Karpas-422 (cell line): ENCODE results near the gene LIPC. TPM values are rescaled to one million over a fixed set of nuclear protein-coding genes. Genes with fewer than 3 reads are reported as not detected.

Experiments used
- DNase-seq: peaks from one replicate; pipeline ENCODE4 v3.0.0-alpha.2; 2015
- H2AFZ ChIP-seq: fragments of 200-600 bp; sonication (generic); 2 replicates; pipeline ENCODE4 v1.6.1; 2014; ENCODE audit warnings: antibody characterized with exemption, low read length, mixed read lengths
- H3K27ac ChIP-seq: fragments of 200-600 bp; sonication (generic); 2 replicates; pipeline ENCODE4 v1.5.1; 2014; ENCODE audit warnings: mild to moderate bottlenecking, low read length, moderate library complexity
- H3K27me3 ChIP-seq: fragments of 200-600 bp; sonication (generic); 2 replicates; pipeline ENCODE4 v1.6.1; 2014; ENCODE audit warnings: low read length, mixed read lengths
- H3K36me3 ChIP-seq: fragments of 200-600 bp; sonication (generic); 2 replicates; pipeline ENCODE4 v1.6.1; 2014; ENCODE audit warnings: low read length, mixed read lengths; ENCODE audit not compliant: insufficient read depth
- H3K4me1 ChIP-seq: fragments of 200-600 bp; sonication (generic); 2 replicates; pipeline ENCODE4 v1.6.1; 2014; ENCODE audit warnings: mild to moderate bottlenecking, low read length, mixed read lengths
- H3K4me2 ChIP-seq: fragments of 200-600 bp; sonication (generic); 2 replicates; pipeline ENCODE4 v1.6.1; 2014; ENCODE audit warnings: low read length, low read depth, mild to moderate bottlenecking; ENCODE audit not compliant: poor library complexity, severe bottlenecking
- H3K4me3 ChIP-seq: fragments of 200-600 bp; sonication (generic); 2 replicates; pipeline ENCODE4 v1.5.1; 2014; ENCODE audit warnings: mild to moderate bottlenecking, antibody characterized with exemption, low read length, mixed read lengths
- H3K79me2 ChIP-seq: fragments of 200-600 bp; sonication (generic); 2 replicates; pipeline ENCODE4 v1.6.1; 2014; ENCODE audit warnings: mild to moderate bottlenecking, low read length, mixed read lengths
- H3K9ac ChIP-seq: fragments of 200-600 bp; sonication (generic); 2 replicates; pipeline ENCODE4 v1.6.0; 2014; ENCODE audit warnings: low read length
- H3K9me2 ChIP-seq: fragments of 200-600 bp; sonication (generic), shearing (Covaris generic); replicated peaks from 2 replicates; pipeline ENCODE4 v1.6.0; 2014; ENCODE audit warnings: mild to moderate bottlenecking, low read length, moderate library complexity; ENCODE audit not compliant: insufficient read depth
- H3K9me3 ChIP-seq: fragments of 300-700, 200-600 bp; sonication (generic); 2 replicates; pipeline ENCODE4 v1.6.1; 2014; ENCODE audit warnings: low read length, mixed read lengths
- H4K20me1 ChIP-seq: fragments of 200-600 bp; sonication (generic); 2 replicates; pipeline ENCODE4 v1.6.1; 2014; ENCODE audit warnings: mild to moderate bottlenecking, antibody characterized with exemption, low read length, low read depth; ENCODE audit not compliant: insufficient read depth
- total RNA-seq: library from RNA; depleted of rRNA; stranded (reverse); fragments of >200 nt; shearing (Covaris generic); gene quantifications from 2 replicates; pipeline ENCODE4 v1.2.3, GENCODE V29; 2014; ENCODE audit warnings: low replicate concordance

LIPC gene
- total RNA-seq, 1 experiment from 2014 or later: not detected

- Histone ChIP-seq H3K4me2 (no peak overlapping the region), H3K4me1 (no peaks in the 10 kb centered on the region), H3K79me2 (no peaks in the 10 kb centered on the region), H3K4me3 (no peak overlapping the region), H2AFZ (no peak overlapping the region), H3K36me3 (no peaks in the 10 kb centered on the region), H4K20me1 (no peaks in the 10 kb centered on the region), H3K9me3 (no peaks in the 10 kb centered on the region), H3K27me3 (no peaks in the 10 kb centered on the region), H3K27ac (no peak overlapping the region), H3K9ac (no peak overlapping the region), H3K9me2 (no peaks in the 10 kb centered on the region)
- no peak for DNase-seq
These were observed 73.8 kb downstream of the LIPC start for GRCh38 chr15:58505581-58505980.

GRCh38 chr15:58506064-58506490 is 74.3 kb downstream of the LIPC start:
- Histone ChIP-seq H3K9me2 (no peaks in the 10 kb centered on the region), H3K4me1 (no peaks in the 10 kb centered on the region), H3K27me3 (no peaks in the 10 kb centered on the region), H3K27ac (no peak overlapping the region), H2AFZ (no peak overlapping the region), H3K9me3 (no peaks in the 10 kb centered on the region), H3K36me3 (no peaks in the 10 kb centered on the region), H3K9ac (no peak overlapping the region), H3K4me2 (no peak overlapping the region), H3K79me2 (no peaks in the 10 kb centered on the region), H4K20me1 (no peaks in the 10 kb centered on the region), H3K4me3 (no peak overlapping the region)
- no peak for DNase-seq

GRCh38 chr15:58506783-58507668 is 75.2 kb downstream of the LIPC start:
- no peak overlapping the region for H3K27ac ChIP-seq
- no peaks in the 10 kb centered on the region for H3K9me2 ChIP-seq
- H3K9ac ChIP-seq: no peak overlapping the region
- no peak for DNase-seq
- H4K20me1 ChIP-seq: no peaks in the 10 kb centered on the region
- H3K36me3 ChIP-seq: no peaks in the 10 kb centered on the region
- H2AFZ ChIP-seq: no peak overlapping the region
- no peaks in the 10 kb centered on the region for H3K4me1 ChIP-seq
- H3K4me2 ChIP-seq: no peak overlapping the region
- no peaks in the 10 kb centered on the region for H3K79me2 ChIP-seq
- no peaks in the 10 kb centered on the region for H3K9me3 ChIP-seq
- H3K4me3 ChIP-seq: no peak overlapping the region
- no peaks in the 10 kb centered on the region for H3K27me3 ChIP-seq

DNA sequence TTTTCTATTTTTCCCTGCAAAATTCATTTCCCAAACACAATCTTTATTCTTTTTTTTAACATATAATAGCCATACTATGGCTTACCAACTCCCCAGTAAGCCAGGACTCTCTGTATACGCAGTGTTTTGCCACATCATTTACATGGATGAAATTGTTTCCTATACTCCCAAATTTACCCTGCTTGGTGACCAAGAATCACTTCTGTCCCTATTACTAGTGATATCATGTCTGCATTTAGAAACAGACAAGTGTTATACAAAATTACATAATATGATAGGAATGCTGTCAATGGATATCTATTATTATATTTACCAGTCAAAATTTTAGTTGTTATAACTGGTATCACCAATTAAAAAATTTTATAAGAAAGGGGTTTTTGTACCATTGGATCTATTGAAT is 77.8 kb downstream of the LIPC start:
- no peak overlapping the region for H2AFZ ChIP-seq
- no peak overlapping the region for H3K9ac ChIP-seq
- no peaks in the 10 kb centered on the region for H3K9me2 ChIP-seq
- no peak overlapping the region for H3K27ac ChIP-seq
- H3K27me3 ChIP-seq: no peaks in the 10 kb centered on the region
- no peaks in the 10 kb centered on the region for H3K9me3 ChIP-seq
- no peak for DNase-seq
- no peak overlapping the region for H3K4me2 ChIP-seq
- H3K36me3 ChIP-seq: no peaks in the 10 kb centered on the region
- no peaks in the 10 kb centered on the region for H4K20me1 ChIP-seq
- H3K4me1 ChIP-seq: no peaks in the 10 kb centered on the region
- H3K4me3 ChIP-seq: no peak overlapping the region
- H3K79me2 ChIP-seq: no peaks in the 10 kb centered on the region

DNA sequence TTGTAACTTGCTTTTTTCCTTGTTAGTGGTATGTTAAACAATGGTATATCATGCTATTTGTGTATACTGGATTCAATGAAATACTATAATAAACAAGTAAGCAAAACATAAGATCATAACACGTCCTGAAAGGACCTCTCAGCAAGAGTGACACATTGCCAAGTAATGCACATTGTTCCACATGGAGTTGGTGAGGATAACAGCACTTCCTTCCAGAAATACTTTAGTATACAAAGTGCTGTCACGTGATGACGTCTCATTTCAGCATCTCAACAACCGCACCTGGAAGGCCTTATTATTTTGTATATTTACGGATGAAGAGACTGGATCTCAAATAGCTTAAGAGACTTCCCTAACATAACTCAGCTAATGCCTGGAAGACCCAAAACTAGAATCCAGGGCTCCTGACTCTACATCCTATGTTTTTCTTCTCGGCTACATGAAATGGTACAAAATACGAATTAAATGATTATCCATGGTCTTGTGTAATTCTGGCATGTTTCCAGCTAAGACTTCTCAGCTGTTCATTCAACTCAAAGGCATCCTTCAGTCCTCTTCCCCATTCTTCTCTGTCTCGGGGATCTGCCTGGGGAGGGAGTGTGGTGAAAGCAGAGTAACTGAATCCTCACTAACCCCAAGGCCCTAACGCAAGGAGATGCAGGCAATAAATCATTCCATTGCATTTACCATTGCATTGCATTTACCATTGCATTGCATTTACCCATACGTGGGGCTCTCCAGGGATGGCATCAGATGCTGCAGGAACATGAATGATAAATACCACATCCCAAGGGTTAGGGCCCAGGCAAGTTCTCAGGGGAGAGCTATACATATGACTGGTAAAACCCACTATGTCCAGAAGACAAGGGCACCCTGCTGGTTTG is 79.2 kb downstream of the LIPC start:
- no peak overlapping the region for H3K27ac ChIP-seq
- no peaks in the 10 kb centered on the region for H3K27me3 ChIP-seq
- H3K4me3 ChIP-seq: no peak overlapping the region
- no peaks in the 10 kb centered on the region for H3K9me2 ChIP-seq
- H2AFZ ChIP-seq: no peak overlapping the region
- no peaks in the 10 kb centered on the region for H4K20me1 ChIP-seq
- DNase-seq: no peak
- no peaks in the 10 kb centered on the region for H3K4me1 ChIP-seq
- H3K9ac ChIP-seq: no peak overlapping the region
- H3K36me3 ChIP-seq: no peaks in the 10 kb centered on the region
- H3K79me2 ChIP-seq: no peaks in the 10 kb centered on the region
- no peaks in the 10 kb centered on the region for H3K9me3 ChIP-seq
- H3K4me2 ChIP-seq: no peak overlapping the region

GRCh38 chr15:58511599-58511987 is 79.8 kb downstream of the LIPC start:
- H3K9me2 ChIP-seq: no peaks in the 10 kb centered on the region
- H2AFZ ChIP-seq: no peak overlapping the region
- no peak overlapping the region for H3K9ac ChIP-seq
- H3K27ac ChIP-seq: no peak overlapping the region
- H3K4me3 ChIP-seq: no peak overlapping the region
- no peak for DNase-seq
- H3K27me3 ChIP-seq: no peaks in the 10 kb centered on the region
- H4K20me1 ChIP-seq: no peaks in the 10 kb centered on the region
- no peaks in the 10 kb centered on the region for H3K36me3 ChIP-seq
- no peaks in the 10 kb centered on the region for H3K79me2 ChIP-seq
- H3K4me2 ChIP-seq: no peak overlapping the region
- no peaks in the 10 kb centered on the region for H3K9me3 ChIP-seq
- no peaks in the 10 kb centered on the region for H3K4me1 ChIP-seq

DNA sequence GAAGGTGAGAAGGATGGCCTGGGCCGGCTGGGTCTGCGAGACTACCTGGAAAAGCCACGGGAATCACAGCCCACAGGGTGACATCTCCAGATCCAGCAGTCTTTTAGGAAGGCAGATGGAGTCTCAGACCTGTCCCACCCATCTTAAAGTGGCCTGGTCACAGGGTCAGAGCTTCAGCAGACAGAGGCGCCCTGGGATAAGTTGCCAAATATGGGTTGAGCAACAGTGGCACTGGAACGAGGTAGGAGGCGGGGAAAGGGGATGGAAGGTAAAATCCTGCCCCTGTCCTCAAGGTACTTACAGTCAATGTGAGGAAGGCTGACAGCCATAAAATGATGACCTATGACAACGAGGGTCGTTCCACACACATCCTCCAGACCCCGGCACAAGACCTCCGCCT is 80.7 kb downstream of the LIPC start:
- H4K20me1 ChIP-seq: no peaks in the 10 kb centered on the region
- no peak overlapping the region for H3K4me3 ChIP-seq
- no peaks in the 10 kb centered on the region for H3K4me1 ChIP-seq
- no peaks in the 10 kb centered on the region for H3K27me3 ChIP-seq
- no peaks in the 10 kb centered on the region for H3K36me3 ChIP-seq
- no peak overlapping the region for H3K27ac ChIP-seq
- H3K4me2 ChIP-seq: no peak overlapping the region
- no peak for DNase-seq
- no peaks in the 10 kb centered on the region for H3K79me2 ChIP-seq
- H3K9me2 ChIP-seq: no peaks in the 10 kb centered on the region
- H3K9ac ChIP-seq: no peak overlapping the region
- no peak overlapping the region for H2AFZ ChIP-seq
- H3K9me3 ChIP-seq: no peaks in the 10 kb centered on the region

DNA sequence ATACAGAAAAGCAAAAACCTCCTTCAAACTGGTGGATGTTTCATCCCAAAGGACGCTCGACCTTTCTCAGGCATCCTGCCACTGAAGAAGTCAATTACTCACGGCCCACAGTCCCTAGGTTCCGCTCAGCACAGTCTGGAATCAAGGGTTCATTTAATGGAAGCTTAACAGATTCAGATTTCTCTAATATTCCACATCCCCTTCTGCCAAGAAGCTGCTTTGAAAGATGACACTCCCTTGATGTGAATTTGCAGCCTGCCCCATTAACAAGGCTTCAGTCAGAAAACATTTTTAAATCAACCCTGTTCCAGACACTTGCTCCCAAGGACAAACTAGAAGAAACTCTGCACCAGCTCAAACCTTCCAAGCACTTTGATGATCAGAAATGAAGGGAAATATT is 81.2 kb downstream of the LIPC start:
- H2AFZ ChIP-seq: no peak overlapping the region
- no peaks in the 10 kb centered on the region for H4K20me1 ChIP-seq
- no peaks in the 10 kb centered on the region for H3K27me3 ChIP-seq
- H3K4me2 ChIP-seq: no peak overlapping the region
- H3K9me2 ChIP-seq: no peaks in the 10 kb centered on the region
- H3K4me3 ChIP-seq: no peak overlapping the region
- H3K9me3 ChIP-seq: no peaks in the 10 kb centered on the region
- no peak overlapping the region for H3K27ac ChIP-seq
- H3K9ac ChIP-seq: no peak overlapping the region
- no peak for DNase-seq
- peaks cover under 1% of the 10 kb centered on the region; the same call in 1 of the 2 replicates for H3K4me1 ChIP-seq
- H3K79me2 ChIP-seq: no peaks in the 10 kb centered on the region
- H3K36me3 ChIP-seq: no peaks in the 10 kb centered on the region
